ENCODE results near the gene NEGR1. TPM values are rescaled to one million over a fixed set of nuclear protein-coding genes. Genes with fewer than 3 reads are reported as not detected.

The NEGR1 gene
- polyA plus RNA-seq, 1 donor from 2014 or later: 47.4 TPM

- Histone ChIP-seq H3F3A (ENCODE audit: insufficient read depth, low read length, poor library complexity, severe bottlenecking) (no peaks in the 10 kb centered on the region), H3K27me3 (ENCODE audit: insufficient read depth, low read depth, low read length) (no peaks in the 10 kb centered on the region), H3K4me3 (ENCODE audit: low read length) (peak overlapping the region; percentile 46), H3K27ac (ENCODE audit: low read length) (peak overlapping the region; percentile 76), H2AFZ (ENCODE audit: low read depth, low read length) (no peak overlapping the region), H3K9me2 (ENCODE audit: insufficient read depth, low read length) (no peaks in the 10 kb centered on the region), H4K20me1 (ENCODE audit: insufficient read depth) (no peaks in the 10 kb centered on the region), H3K9me3 (ENCODE audit: low read length) (no peaks in the 10 kb centered on the region), H3K4me2 (ENCODE audit: low read length) (peak overlapping the region; percentile 31), H3K9ac (ENCODE audit: low read length) (no peak overlapping the region), H3K79me2 (replicated peaks; ENCODE audit: insufficient read depth, low read length) (no peaks in the 10 kb centered on the region), H3K36me3 (ENCODE audit: insufficient read depth, low read length) (no peaks in the 10 kb centered on the region)
- no peak for TF ChIP-seq EP300 (conservative IDR thresholded peaks at IDR 0.05; ENCODE audit: poor library complexity, severe bottlenecking)
- no peak for TF ChIP-seq RAD21 (conservative IDR thresholded peaks at IDR 0.05)
- no peak for TF ChIP-seq POLR2AphosphoS5 (IDR thresholded peaks at IDR 0.05)
- TF ChIP-seq TAF1 (IDR thresholded peaks at IDR 0.05; ENCODE audit: low read depth): no peak
- TF ChIP-seq, protein P1, sequence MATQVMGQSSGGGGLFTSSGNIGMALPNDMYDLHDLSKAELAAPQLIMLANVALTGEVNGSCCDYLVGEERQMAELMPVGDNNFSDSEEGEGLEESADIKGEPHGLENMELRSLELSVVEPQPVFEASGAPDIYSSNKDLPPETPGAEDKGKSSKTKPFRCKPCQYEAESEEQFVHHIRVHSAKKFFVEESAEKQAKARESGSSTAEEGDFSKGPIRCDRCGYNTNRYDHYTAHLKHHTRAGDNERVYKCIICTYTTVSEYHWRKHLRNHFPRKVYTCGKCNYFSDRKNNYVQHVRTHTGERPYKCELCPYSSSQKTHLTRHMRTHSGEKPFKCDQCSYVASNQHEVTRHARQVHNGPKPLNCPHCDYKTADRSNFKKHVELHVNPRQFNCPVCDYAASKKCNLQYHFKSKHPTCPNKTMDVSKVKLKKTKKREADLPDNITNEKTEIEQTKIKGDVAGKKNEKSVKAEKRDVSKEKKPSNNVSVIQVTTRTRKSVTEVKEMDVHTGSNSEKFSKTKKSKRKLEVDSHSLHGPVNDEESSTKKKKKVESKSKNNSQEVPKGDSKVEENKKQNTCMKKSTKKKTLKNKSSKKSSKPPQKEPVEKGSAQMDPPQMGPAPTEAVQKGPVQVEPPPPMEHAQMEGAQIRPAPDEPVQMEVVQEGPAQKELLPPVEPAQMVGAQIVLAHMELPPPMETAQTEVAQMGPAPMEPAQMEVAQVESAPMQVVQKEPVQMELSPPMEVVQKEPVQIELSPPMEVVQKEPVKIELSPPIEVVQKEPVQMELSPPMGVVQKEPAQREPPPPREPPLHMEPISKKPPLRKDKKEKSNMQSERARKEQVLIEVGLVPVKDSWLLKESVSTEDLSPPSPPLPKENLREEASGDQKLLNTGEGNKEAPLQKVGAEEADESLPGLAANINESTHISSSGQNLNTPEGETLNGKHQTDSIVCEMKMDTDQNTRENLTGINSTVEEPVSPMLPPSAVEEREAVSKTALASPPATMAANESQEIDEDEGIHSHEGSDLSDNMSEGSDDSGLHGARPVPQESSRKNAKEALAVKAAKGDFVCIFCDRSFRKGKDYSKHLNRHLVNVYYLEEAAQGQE (IDR thresholded peaks at IDR 0.05; ENCODE audit: borderline replicate concordance): no peak
- no peak for TF ChIP-seq EZH2 (IDR thresholded peaks at IDR 0.05; ENCODE audit: borderline replicate concordance, insufficient read depth, low read length, poor library complexity, severe bottlenecking)
- no peak for TF ChIP-seq CTCF (IDR thresholded peaks at IDR 0.05; ENCODE audit: poor library complexity, severe bottlenecking)
- no peak for TF ChIP-seq SMC3 (conservative IDR thresholded peaks at IDR 0.05; ENCODE audit: poor library complexity)
- TF ChIP-seq MXI1 (conservative IDR thresholded peaks at IDR 0.05; ENCODE audit: poor library complexity, severe bottlenecking): no peak
Measured at GRCh38 chr1:71641903-71642302, 640.4 kb downstream of the NEGR1 start.

GRCh38 chr1:71640998-71641397 is 641.3 kb downstream of the NEGR1 start:
- no peaks in the 10 kb centered on the region for H3K36me3 ChIP-seq (ENCODE audit: insufficient read depth, low read length)
- TF ChIP-seq TAF1 (IDR thresholded peaks at IDR 0.05; ENCODE audit: low read depth) (no peak), CTCF (IDR thresholded peaks at IDR 0.05; ENCODE audit: poor library complexity, severe bottlenecking) (no peak), RAD21 (conservative IDR thresholded peaks at IDR 0.05) (peak; percentile 16), EZH2 (IDR thresholded peaks at IDR 0.05; ENCODE audit: borderline replicate concordance, insufficient read depth, low read length, poor library complexity, severe bottlenecking) (no peak), SMC3 (conservative IDR thresholded peaks at IDR 0.05; ENCODE audit: poor library complexity) (no peak), EP300 (conservative IDR thresholded peaks at IDR 0.05; ENCODE audit: poor library complexity, severe bottlenecking) (peak; percentile 100), POLR2AphosphoS5 (IDR thresholded peaks at IDR 0.05) (peak; percentile 99), MXI1 (conservative IDR thresholded peaks at IDR 0.05; ENCODE audit: poor library complexity, severe bottlenecking) (no peak)
- TF ChIP-seq, protein P1 (IDR thresholded peaks at IDR 0.05; ENCODE audit: borderline replicate concordance): peak; percentile 12
- peak overlapping the region; percentile 23 for H3K4me2 ChIP-seq (ENCODE audit: low read length)
- no peaks in the 10 kb centered on the region for H3K79me2 ChIP-seq (replicated peaks; ENCODE audit: insufficient read depth, low read length)
- H3K9me2 ChIP-seq (ENCODE audit: insufficient read depth, low read length): no peaks in the 10 kb centered on the region
- H4K20me1 ChIP-seq (ENCODE audit: insufficient read depth): no peaks in the 10 kb centered on the region
- peak overlapping the region; percentile 76 for H3K27ac ChIP-seq (ENCODE audit: low read length)
- H3K27me3 ChIP-seq (ENCODE audit: insufficient read depth, low read depth, low read length): no peaks in the 10 kb centered on the region
- no peak overlapping the region for H2AFZ ChIP-seq (ENCODE audit: low read depth, low read length)
- H3K9ac ChIP-seq (ENCODE audit: low read length): no peak overlapping the region
- H3F3A ChIP-seq (ENCODE audit: insufficient read depth, low read length, poor library complexity, severe bottlenecking): no peaks in the 10 kb centered on the region
- peak overlapping the region; percentile 46 for H3K4me3 ChIP-seq (ENCODE audit: low read length)
- no peaks in the 10 kb centered on the region for H3K9me3 ChIP-seq (ENCODE audit: low read length)
